H1 (cell line): ENCODE results near the gene F3. TPM values are rescaled to one million over a fixed set of nuclear protein-coding genes. Genes with fewer than 3 reads are reported as not detected.

Source experiments
- CTCF ChIA-PET: fragments of 300-600 bp; sonication (Branson Sonifier 250); formaldehyde crosslinking; loops from one replicate; lab custom pipeline; 2021; ENCODE audit not compliant: partially characterized antibody; lab: Charles Lee
- POLR2A ChIA-PET: fragments of 300-600 bp; sonication (Branson Sonifier 250); formaldehyde crosslinking; loops from one replicate; lab custom pipeline; 2021; ENCODE audit warnings: inconsistent platforms; ENCODE audit not compliant: partially characterized antibody; lab: Charles Lee
- DNase-seq, 2 experiments: peaks; one replicate each; pipeline versions ENCODE4 v3.0.0 to v3.0.0-alpha.2; 2010 to 2022; ENCODE audit warnings: low spot score in 2 of 2, low read depth in 1 of 2, mixed read lengths in 1 of 2
- FAIRE-seq: peaks from 2 replicates; lab custom pipeline; 2011; peaks lifted over from hg19 to GRCh38; lab: Jason Lieb, UNC
- H2AFZ ChIP-seq: 2 replicates; pipeline ENCODE4 v1.8.1; 2012; ENCODE audit warnings: low read length, inconsistent platforms
- H2AK5ac ChIP-seq: 2 replicates; pipeline ENCODE4 v1.6.1; 2013; ENCODE audit warnings: low read depth, low read length
- H2BK120ac ChIP-seq: replicated peaks from 2 replicates; pipeline ENCODE3; 2013; ENCODE audit warnings: low read depth, low read length, inconsistent platforms
- H2BK12ac ChIP-seq: 2 replicates; pipeline ENCODE4 v1.6.1; 2013; ENCODE audit warnings: low read depth, low read length
- H2BK15ac ChIP-seq: 2 replicates; pipeline ENCODE4 v1.6.1; 2013; ENCODE audit warnings: low read length
- H2BK20ac ChIP-seq: 2 replicates; pipeline ENCODE4 v1.6.1; 2013; ENCODE audit warnings: low read length
- H2BK5ac ChIP-seq: 2 replicates; pipeline ENCODE4 v1.6.1; 2013; ENCODE audit warnings: low read depth, low read length
- H3K14ac ChIP-seq: 2 replicates; pipeline ENCODE4 v1.6.1; 2013; ENCODE audit warnings: inconsistent platforms; ENCODE audit not compliant: insufficient read length
- H3K18ac ChIP-seq: 2 replicates; pipeline ENCODE4 v1.6.1; 2013; ENCODE audit warnings: low read length; ENCODE audit errors: extremely low read depth
- H3K23ac ChIP-seq: 2 replicates; pipeline ENCODE4 v1.6.1; 2013; ENCODE audit warnings: inconsistent platforms; ENCODE audit not compliant: insufficient read length
- H3K23me2 ChIP-seq: 2 replicates; pipeline ENCODE4 v1.6.1; 2013; ENCODE audit warnings: low read depth, low read length
- H3K27ac ChIP-seq: 2 replicates; pipeline ENCODE4 v1.6.1; 2011; ENCODE audit warnings: low read depth, low read length, inconsistent platforms
- H3K27me3 ChIP-seq, 4 experiments: replicated peaks in 1 of 4; 1 replicate in 1 of 4; 2 replicates in 3 of 4; pipeline versions ENCODE4 v1.6.1 to v1.8.1; 2011 to 2013; ENCODE audit warnings: low read length in 3 of 4, mild to moderate bottlenecking in 3 of 4, inconsistent platforms in 2 of 4, mixed read lengths in 2 of 4, moderate library complexity in 1 of 4; ENCODE audit not compliant: control insufficient read depth in 3 of 4, insufficient read depth in 3 of 4; ENCODE audit errors: extremely low read depth in 1 of 4
- H3K36me3 ChIP-seq, 4 experiments: 2 replicates each; pipeline versions ENCODE4 v1.6.1 to v1.8.1; 2011 to 2013; ENCODE audit warnings: mild to moderate bottlenecking in 4 of 4, low read length in 3 of 4, moderate library complexity in 2 of 4, control low read depth in 1 of 4, inconsistent platforms in 1 of 4; ENCODE audit not compliant: insufficient read depth in 4 of 4, control insufficient read depth in 2 of 4
- H3K4ac ChIP-seq: replicated peaks from 2 replicates; pipeline ENCODE3; 2013; ENCODE audit warnings: low read length, low read depth, mixed read lengths, inconsistent platforms; ENCODE audit not compliant: insufficient read length
- H3K4me1 ChIP-seq, 4 experiments: replicated peaks in 1 of 4; 1 replicate in 1 of 4; 2 replicates in 3 of 4; pipeline versions ENCODE4 v1.6.1 to v1.8.1; 2011 to 2013; ENCODE audit warnings: low read length in 3 of 4, inconsistent platforms in 2 of 4, mixed read lengths in 1 of 4; ENCODE audit not compliant: insufficient read depth in 4 of 4, control insufficient read depth in 3 of 4
- H3K4me2 ChIP-seq, 2 experiments: 2 replicates each; pipeline versions ENCODE4 v1.6.1 to v1.8.1; 2011 to 2013; ENCODE audit warnings: low read depth in 2 of 2, low read length in 2 of 2, control low read depth in 1 of 2, inconsistent platforms in 1 of 2, mild to moderate bottlenecking in 1 of 2; ENCODE audit not compliant: insufficient read depth in 1 of 2
- H3K4me3 ChIP-seq, 4 experiments: fragments of 200-600, 300-600 bp in 1 of 4; sonication (generic), shearing (Covaris generic), sonication (Bioruptor Twin) in 1 of 4; 2 replicates each; pipeline versions ENCODE4 v1.5.1 to v1.8.1; 2011 to 2016; ENCODE audit warnings: low read length in 4 of 4, low read depth in 3 of 4, control low read depth in 2 of 4, inconsistent platforms in 2 of 4, mild to moderate bottlenecking in 2 of 4, mixed read lengths in 1 of 4, moderate library complexity in 1 of 4; ENCODE audit not compliant: insufficient read depth in 2 of 4; ENCODE audit errors: extremely low read depth in 1 of 4
- H3K56ac ChIP-seq: replicated peaks from 2 replicates; pipeline ENCODE3; 2013; ENCODE audit warnings: low read depth, mild to moderate bottlenecking, mixed read lengths, low read length, inconsistent platforms; ENCODE audit not compliant: insufficient read length
- H3K79me1 ChIP-seq: 2 replicates; pipeline ENCODE4 v1.6.1; 2013; ENCODE audit warnings: low read depth, low read length, control low read depth
- H3K79me2 ChIP-seq, 2 experiments: 2 replicates each; pipeline versions ENCODE4 v1.6.1 to v1.8.1; 2012 to 2013; ENCODE audit warnings: low read length in 2 of 2, mild to moderate bottlenecking in 2 of 2, inconsistent platforms in 1 of 2; ENCODE audit not compliant: insufficient read depth in 2 of 2, control insufficient read depth in 1 of 2
- H3K9ac ChIP-seq, 4 experiments: replicated peaks in 1 of 4; 1 replicate in 1 of 4; 2 replicates in 3 of 4; pipeline versions ENCODE4 v1.6.1 to v1.8.1; 2011 to 2013; ENCODE audit warnings: low read depth in 3 of 4, low read length in 3 of 4, control low read depth in 2 of 4, mild to moderate bottlenecking in 2 of 4, moderate library complexity in 2 of 4, inconsistent platforms in 1 of 4; ENCODE audit errors: extremely low read depth in 1 of 4
- H3K9me3 ChIP-seq, 2 experiments: 2 replicates each; pipeline versions ENCODE4 v1.6.1 to v1.8.1; 2012 to 2013; ENCODE audit warnings: mild to moderate bottlenecking in 2 of 2, moderate library complexity in 2 of 2, control low read depth in 1 of 2, inconsistent platforms in 1 of 2, low read depth in 1 of 2, low read length in 1 of 2, mixed read lengths in 1 of 2; ENCODE audit not compliant: insufficient read depth in 2 of 2
- H4K20me1 ChIP-seq, 2 experiments: replicated peaks in 1 of 2; 2 replicates each; pipeline versions ENCODE3 to v1.8.1; 2011 to 2013; ENCODE audit warnings: inconsistent platforms in 2 of 2, low read length in 2 of 2, mild to moderate bottlenecking in 1 of 2; ENCODE audit not compliant: insufficient read depth in 2 of 2, control insufficient read depth in 1 of 2
- H4K5ac ChIP-seq: 2 replicates; pipeline ENCODE4 v1.6.1; 2013; ENCODE audit warnings: low read length, low read depth, mixed read lengths, inconsistent platforms; ENCODE audit not compliant: insufficient read length
- H4K8ac ChIP-seq: 2 replicates; pipeline ENCODE4 v1.8.0; 2013; ENCODE audit warnings: mild to moderate bottlenecking, moderate library complexity, low read length, inconsistent platforms; ENCODE audit not compliant: insufficient read depth; ENCODE audit errors: extremely low read depth
- H4K91ac ChIP-seq: replicated peaks from 2 replicates; pipeline ENCODE3; 2013; ENCODE audit warnings: low read length, mixed read lengths, inconsistent platforms; ENCODE audit not compliant: insufficient read length
- EP300 ChIP-seq, 2 experiments: IDR thresholded peaks; 1 replicate in 1 of 2; 2 replicates in 1 of 2; pipeline ENCODE4 v1.6.1; 2011 to 2012; ENCODE audit warnings: low read depth in 2 of 2, low read length in 2 of 2, mild to moderate bottlenecking in 2 of 2, borderline replicate concordance in 1 of 2, inconsistent platforms in 1 of 2, moderate library complexity in 1 of 2
- EZH2 ChIP-seq: fragments of 200-600 bp; sonication (generic); IDR thresholded peaks from 2 replicates; pipeline ENCODE4 v1.7.1; 2012; ENCODE audit warnings: low read depth, mild to moderate bottlenecking, moderate library complexity, low read length, inconsistent platforms; ENCODE audit not compliant: severe bottlenecking
- KDM4A ChIP-seq: IDR thresholded peaks from one replicate; pipeline ENCODE4 v1.7.1; 2012; ENCODE audit warnings: low read depth, mild to moderate bottlenecking, moderate library complexity, low read length, inconsistent platforms; ENCODE audit not compliant: severe bottlenecking
- KDM5A ChIP-seq: fragments of 200-600 bp; IDR thresholded peaks from 2 replicates; pipeline ENCODE4 v1.7.1; 2012; ENCODE audit warnings: mild to moderate bottlenecking, low read length, inconsistent platforms, mixed read lengths
- RAD21 ChIP-seq, 2 experiments: IDR thresholded peaks in 1 of 2; conservative IDR thresholded peaks in 1 of 2; 2 replicates each; pipeline ENCODE4 v1.6.1; 2011; ENCODE audit warnings: low read depth in 2 of 2, low read length in 2 of 2, improper control_type of control experiment in 1 of 2, inconsistent platforms in 1 of 2, mild to moderate bottlenecking in 1 of 2, moderate library complexity in 1 of 2
- SUZ12 ChIP-seq: fragments of 200-600 bp; sonication (generic); IDR thresholded peaks from 2 replicates; pipeline ENCODE4 v1.6.1; 2012; ENCODE audit warnings: mild to moderate bottlenecking, inconsistent platforms, low read length, moderate library complexity, mixed read lengths
- YY1 ChIP-seq: IDR thresholded peaks from 2 replicates; pipeline ENCODE4 v1.6.1; 2011; ENCODE audit warnings: low read depth, mild to moderate bottlenecking, low read length
- WGBS, 2 experiments: shearing (Covaris generic) in 1 of 2; methylation state at CpG; one replicate each; pipeline versions ENCODE4 v1.1.6 to v1.1.7; 2013 to 2015; ENCODE audit warnings: low lambda C conversion rate in 2 of 2, mixed read lengths in 2 of 2, inconsistent platforms in 1 of 2, low coverage in 1 of 2, missing lambda C conversion rate in 1 of 2; ENCODE audit not compliant: insufficient replicate concordance in 2 of 2, insufficient coverage in 1 of 2, insufficient read length in 1 of 2; ENCODE audit errors: extremely low coverage in 1 of 2, missing lambda C conversion rate in 1 of 2; 5-methylcytosine and 5-hydroxymethylcytosine counted together
- polyA plus RNA-seq, 7 experiments: library from polyadenylated mRNA; depleted of rRNA in 3 of 7; stranded (reverse) in 5 of 7; unstranded in 2 of 7; fragments of >200 nt in 5 of 7; fragments of 200-250 nt in 2 of 7; gene quantifications; 1 replicate in 5 of 7; 2 replicates in 1 of 7; 4 replicates in 1 of 7; pipeline versions ENCODE4 v1.2.1 to v1.2.3, GENCODE V29; 2011 to 2013; ENCODE audit warnings: missing spikeins in 2 of 7, mixed read lengths in 2 of 7
- total RNA-seq: library from RNA; stranded (reverse); fragmentation: NEBNext Ultra II Directional; extraction: Animal tissue kit (Norgen Biotek cat#: 25700); gene quantifications from 2 replicates; pipeline ENCODE4 v1.2.1, GENCODE V29; 2021

Gene F3
- total and polyA plus RNA-seq, 2 of the 8 experiments (the other 6 are each of a cell fraction or from before 2014, with no cell fraction given) = 2.6 to 8.6 TPM

DNA sequence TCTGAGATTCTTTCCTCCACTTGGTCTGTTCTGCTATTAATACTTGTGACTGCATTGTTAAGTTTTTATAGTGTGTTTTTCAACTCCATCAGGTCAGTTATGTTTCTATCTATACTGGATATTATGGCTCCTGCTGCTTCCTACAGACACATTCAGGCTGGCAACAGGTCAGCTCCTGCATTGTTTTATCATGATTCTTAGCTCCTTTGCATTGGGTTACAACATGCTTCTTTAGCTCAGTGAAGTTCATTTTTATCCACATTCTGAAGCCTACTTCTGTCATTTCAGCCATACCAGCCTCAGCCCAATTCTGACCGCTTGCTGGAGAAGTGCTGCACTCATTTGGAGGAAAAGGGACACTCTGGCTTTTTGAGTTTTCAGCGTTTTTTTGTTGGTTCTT lies 37.3 kb upstream of the F3 start:
- Histone ChIP-seq H3K27me3 (no peaks in the 10 kb centered on the region), H2BK5ac (no peak overlapping the region), H3K27ac (no peak overlapping the region), H3K18ac (no peak overlapping the region), H3K23ac (no peak overlapping the region), H3K14ac (no peak overlapping the region), H2BK15ac (no peak overlapping the region), H3K4ac (no peak overlapping the region), H4K20me1 (no peaks in the 10 kb centered on the region), H3K9ac (no peak overlapping the region), H4K91ac (no peak overlapping the region), H3K23me2 (no peaks in the 10 kb centered on the region), H3K36me3 (no peaks in the 10 kb centered on the region), H2AFZ (no peak overlapping the region), H3K79me2 (no peaks in the 10 kb centered on the region), H3K4me1 (peaks cover 0 to 5% (median 3%) of the 10 kb centered on the region in 4 experiments; a peak in 4 of 7 replicates), H3K4me2 (no peak overlapping the region), H3K79me1 (no peaks in the 10 kb centered on the region), H2BK12ac (no peak overlapping the region), H4K5ac (no peak overlapping the region), H3K4me3 (no peak overlapping the region), H2BK20ac (no peak overlapping the region), H3K56ac (no peak overlapping the region), H4K8ac (no peak overlapping the region), H2AK5ac (no peak overlapping the region), H2BK120ac (no peak overlapping the region), H3K9me3 (peaks cover 2 to 4% of the 10 kb centered on the region in 2 experiments; a peak in 3 of 4 replicates)
- DNase-seq (no peak), FAIRE-seq (no peak)
- CTCF ChIA-PET = interaction anchor here (0.9 to 1.3 kb wide), 3 partner anchors 13 to 64 kb away, joined by 3 read pairs; no protein-coding TSS in a partner anchor
- POLR2A ChIA-PET = no interaction called here
- TF ChIP-seq RAD21 (IDR thresholded peaks at IDR 0.05 in 1 of 2, conservative IDR thresholded peaks at IDR 0.05 in 1 of 2; ENCODE audit: low read depth in 2 of 2, low read length in 2 of 2) (no peak), EP300 (IDR thresholded peaks at IDR 0.05; ENCODE audit: borderline replicate concordance in 1 of 2, low read depth in 2 of 2, low read length in 2 of 2) (no peak), KDM4A (no peak), EZH2 (no peak), YY1 (no peak), SUZ12 (no peak), KDM5A (no peak)
- WGBS, 2 experiments = 93% methylated on average over 2 of the region's 2 CpGs; no CpG with 5 or more reads in 1 of the 2 experiments
